Peyer's patch (tissue), 4 donors: ENCODE results near the gene ERAL1.

Experiments used
- POLR2A ChIP-seq, 2 donors: fragments of 450-650 bp; IDR thresholded peaks; one replicate each; pipeline ENCODE4 v1.5.1; 2017; ENCODE audit warnings: antibody characterized with exemption in 2 of 2, mild to moderate bottlenecking in 2 of 2, moderate library complexity in 2 of 2
- TF ChIP-seq, protein P1 (sequence below), 6 experiments: fragments of 450-650 bp in 4 of 6; fragments of 200-600 bp in 2 of 6; sonication (generic) in 1 of 6; IDR thresholded peaks; one replicate each; pipeline ENCODE4 v1.5.1; 2017 to 2019; ENCODE audit warnings: antibody characterized with exemption in 6 of 6, mild to moderate bottlenecking in 3 of 6, moderate library complexity in 1 of 6

DNA sequence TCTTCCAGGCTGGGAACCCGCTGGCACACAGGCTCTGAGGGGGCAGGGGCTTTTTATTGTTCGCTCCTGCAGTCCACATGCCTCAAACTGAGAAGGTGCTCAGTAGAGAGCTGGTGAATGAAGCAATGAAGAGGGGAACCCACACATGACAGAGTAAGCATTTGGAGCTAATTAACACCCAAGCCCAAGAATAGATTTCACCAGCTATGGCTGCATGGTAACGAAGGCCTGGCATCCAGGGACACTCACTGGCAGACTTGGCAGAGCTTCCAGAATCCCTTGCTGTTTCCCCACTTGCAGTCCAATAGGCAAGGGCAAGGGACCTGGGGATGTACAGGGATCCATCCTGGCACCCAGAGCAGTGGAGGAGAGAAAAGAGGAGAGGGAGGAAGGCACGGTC is 30.5 kb downstream of the ERAL1 start:
- TF ChIP-seq POLR2A (IDR thresholded peaks at IDR 0.05), result no peak
- TF ChIP-seq, protein P1, sequence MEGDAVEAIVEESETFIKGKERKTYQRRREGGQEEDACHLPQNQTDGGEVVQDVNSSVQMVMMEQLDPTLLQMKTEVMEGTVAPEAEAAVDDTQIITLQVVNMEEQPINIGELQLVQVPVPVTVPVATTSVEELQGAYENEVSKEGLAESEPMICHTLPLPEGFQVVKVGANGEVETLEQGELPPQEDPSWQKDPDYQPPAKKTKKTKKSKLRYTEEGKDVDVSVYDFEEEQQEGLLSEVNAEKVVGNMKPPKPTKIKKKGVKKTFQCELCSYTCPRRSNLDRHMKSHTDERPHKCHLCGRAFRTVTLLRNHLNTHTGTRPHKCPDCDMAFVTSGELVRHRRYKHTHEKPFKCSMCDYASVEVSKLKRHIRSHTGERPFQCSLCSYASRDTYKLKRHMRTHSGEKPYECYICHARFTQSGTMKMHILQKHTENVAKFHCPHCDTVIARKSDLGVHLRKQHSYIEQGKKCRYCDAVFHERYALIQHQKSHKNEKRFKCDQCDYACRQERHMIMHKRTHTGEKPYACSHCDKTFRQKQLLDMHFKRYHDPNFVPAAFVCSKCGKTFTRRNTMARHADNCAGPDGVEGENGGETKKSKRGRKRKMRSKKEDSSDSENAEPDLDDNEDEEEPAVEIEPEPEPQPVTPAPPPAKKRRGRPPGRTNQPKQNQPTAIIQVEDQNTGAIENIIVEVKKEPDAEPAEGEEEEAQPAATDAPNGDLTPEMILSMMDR (IDR thresholded peaks at IDR 0.05), result no peak
